ENCODE data around the gene ENOX1.
"Not testable (repeated sequence)": the region's sequence is repeated elsewhere in the genome, so short reads cannot be mapped to it uniquely, and the experiment has no call there.

Gene ENOX1

DNA sequence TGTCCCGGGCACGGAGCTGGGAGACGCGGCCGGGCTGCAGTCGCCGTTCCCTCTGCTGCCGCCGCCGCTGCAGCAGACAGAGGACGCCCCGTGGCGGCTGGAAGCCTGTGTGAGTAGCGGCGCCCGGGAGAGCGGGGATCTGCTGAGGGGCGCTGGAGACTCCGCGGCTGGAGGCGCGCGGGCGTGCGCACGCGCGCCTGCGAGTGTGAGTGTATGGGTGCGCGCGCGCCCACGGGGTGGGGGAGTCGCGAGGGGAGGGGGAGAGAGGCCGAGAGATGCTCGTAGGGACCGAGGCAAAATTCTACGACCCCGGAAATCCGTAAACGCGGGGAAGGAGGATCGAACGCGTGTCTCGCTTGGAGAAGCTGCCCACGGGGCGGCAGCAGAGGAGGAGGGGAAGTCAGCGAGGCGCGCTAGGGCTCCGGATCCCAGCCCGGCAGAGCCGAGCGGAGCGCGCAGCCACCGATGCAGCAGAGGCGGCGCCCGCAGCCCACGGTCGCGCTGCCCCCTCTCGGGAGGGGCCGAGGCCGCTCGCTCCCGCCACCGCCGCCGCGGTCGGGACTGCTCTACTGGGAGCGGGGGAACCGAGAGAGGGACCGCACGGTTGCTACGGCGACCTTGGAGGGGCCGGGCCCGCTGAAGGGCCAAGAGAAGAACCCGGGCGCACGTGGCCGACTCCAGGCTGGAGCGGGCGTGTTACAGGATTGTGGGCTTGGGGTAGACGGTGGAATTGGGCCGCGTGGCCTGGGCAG, at the start of gene ENOX1:
Gene ENOX1 (minus strand): TSS at position 207 of the 752 bp plus-strand sequence.
- DNase-seq: peak; percentile 83

GRCh38 chr13:43835701-43836100, 48.9 kb upstream of the ENOX1 start:
- DNase-seq: no peak

GRCh38 chr13:43831088-43831487, 44.3 kb upstream of the ENOX1 start:
- peak; percentile 28 for DNase-seq

DNA sequence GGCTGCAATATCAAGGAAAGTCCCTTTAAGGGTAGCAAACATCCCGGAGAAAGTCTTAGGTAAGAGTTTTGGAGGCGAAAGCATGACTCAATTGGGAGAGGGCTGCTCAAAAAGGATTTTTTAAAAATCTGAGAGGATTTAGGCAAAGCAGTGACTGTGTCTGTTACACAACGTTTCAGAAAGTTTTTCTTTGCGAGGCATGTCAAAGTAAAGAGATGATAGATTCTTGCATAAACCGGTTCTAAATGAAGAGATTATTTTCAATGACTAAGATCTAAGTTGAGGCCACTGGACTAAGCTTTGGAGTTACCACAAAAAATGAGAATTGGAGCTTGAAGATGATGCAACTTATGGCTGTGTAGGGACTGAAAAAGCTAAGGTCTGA, 43.7 kb upstream of the ENOX1 start:
- peak; percentile 82 for DNase-seq

DNA sequence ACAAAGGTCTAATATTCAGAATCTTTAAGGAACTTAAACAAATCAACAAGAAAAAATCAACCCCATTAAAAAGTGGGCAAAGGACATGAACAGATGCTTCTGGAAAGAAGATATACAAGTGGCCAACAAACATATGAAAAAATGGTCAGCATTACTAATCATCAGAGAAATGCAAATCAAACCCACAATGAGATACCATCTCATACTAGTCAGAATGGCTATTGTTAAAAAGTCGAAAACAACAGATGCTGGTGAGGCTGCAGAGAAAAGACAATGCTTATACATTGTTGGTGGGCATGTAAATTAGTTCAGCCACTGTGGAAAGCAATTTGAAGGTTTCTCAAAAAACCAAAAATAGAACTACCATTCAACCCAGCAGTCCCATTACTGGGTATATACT, 37.9 kb upstream of the ENOX1 start:
- not testable (repeated sequence) for DNase-seq

GRCh38 chr13:43822969-43823368, 36.2 kb upstream of the ENOX1 start:
- DNase-seq: no peak

DNA sequence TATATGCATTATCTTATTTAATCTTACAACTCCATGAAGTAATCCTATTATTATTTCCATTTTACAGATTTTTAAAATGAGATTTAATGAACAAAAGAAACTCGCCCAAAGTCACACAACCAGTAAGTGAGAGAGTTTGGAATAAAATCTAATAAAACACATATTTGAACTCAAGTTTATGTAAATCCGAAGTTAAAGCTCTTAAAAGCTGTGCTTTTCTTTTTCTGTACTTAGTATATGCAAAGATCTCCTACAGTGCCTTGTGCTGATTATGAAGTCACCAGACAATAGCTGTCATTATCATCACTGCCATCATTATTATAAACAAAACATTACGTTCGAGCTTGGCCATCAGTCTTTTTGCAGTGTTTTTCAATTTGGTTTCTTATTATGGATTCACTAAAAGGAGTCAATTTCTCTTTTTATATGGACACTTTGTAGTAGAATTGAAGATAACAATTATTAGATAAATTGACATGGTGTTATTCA, 29.7 kb upstream of the ENOX1 start:
- no peak for DNase-seq

DNA sequence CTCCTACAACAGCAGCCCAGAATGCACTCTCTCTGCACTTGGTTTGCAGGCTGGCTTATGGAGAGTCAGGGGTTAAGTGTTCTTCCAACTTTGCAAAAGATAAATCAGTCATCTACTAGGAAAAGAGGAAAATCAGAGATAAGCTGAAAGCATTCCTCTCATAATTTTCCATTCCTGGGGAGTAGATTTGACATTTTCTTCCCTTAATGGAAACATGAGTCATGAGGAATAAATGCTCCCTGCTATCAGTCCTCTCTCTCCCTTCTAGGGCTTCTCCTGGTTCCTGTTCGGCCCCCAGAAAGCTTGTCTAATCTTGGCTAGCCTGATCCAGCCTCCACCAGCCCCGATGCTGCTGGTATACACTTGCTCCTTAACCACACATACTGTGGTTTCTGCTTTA, 28.4 kb upstream of the ENOX1 start:
- peak; percentile 60 for DNase-seq

- no peak for DNase-seq
Observed at GRCh38 chr13:43808676-43809075, 21.9 kb upstream of the ENOX1 start.

DNA sequence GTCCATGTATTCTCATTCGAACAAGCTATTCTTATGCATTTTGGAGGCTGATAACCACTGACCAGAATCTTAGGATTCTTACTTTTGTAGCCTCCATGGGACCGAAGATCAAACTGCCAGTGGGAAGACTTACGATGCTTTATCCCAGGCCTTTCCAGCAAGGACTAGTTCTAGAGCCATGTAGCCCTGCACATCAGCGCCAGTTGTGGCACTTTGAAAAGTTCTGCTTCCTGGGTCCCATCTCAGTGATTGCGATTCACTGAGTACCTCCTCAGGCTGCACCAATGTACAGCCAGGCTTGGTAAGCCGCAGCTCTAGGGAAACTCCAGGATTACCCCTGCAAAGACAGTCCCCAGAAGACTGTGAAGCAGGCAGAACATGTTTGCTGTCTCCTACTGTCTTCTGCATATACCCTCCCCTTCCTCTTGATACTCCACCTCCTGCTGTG, 18.9 kb upstream of the ENOX1 start:
- DNase-seq: no peak

- peak; percentile 82 for DNase-seq
Observed at GRCh38 chr13:43805071-43805468, 18.3 kb upstream of the ENOX1 start.

DNA sequence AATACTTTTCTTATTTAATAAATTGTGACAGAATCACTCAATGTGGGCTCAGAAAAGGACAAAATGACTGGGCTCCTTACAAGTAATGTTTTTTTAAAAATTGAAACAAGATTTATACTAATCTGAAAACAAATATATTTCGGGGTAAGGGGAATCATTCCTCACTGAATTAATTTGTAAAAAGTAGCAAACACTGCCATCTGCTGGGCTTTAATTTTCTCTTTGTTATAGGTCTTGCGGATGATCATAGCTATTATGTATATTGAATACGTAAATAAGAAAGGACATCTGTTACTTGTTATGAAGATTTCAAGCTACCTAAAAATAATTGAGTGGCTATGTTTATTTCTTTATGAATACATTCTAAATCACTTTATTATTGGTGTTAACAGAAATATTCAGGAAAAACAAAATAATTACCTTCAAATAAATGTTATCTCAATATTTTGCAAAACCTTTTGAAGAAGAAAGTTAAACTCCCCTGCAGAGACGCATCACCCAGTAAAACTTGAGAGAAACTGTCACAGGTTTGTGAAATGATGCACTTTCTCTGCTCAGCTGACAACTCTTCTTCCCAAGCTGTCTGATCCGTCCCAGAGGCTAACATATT, 17.8 kb upstream of the ENOX1 start:
- peak; percentile 12 for DNase-seq

DNA sequence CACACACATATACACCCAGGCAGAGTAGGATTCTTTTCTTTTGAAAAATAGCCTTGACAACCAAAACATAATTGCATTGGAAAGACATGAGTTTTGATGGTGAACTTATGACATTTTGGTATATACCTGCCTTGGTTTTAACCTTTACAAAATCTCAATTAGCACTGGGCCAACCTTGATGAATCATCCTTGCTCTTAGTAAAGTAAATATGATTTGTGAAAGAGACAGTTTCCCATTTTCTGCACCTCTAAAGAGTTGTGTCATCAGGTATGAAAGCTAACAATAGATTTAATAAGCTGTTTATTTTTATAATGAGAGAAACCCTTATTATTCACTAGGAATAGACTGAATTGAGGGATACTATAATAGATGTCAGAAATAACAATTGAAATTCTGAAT, 15.7 kb upstream of the ENOX1 start:
- DNase-seq: no peak

GRCh38 chr13:43800828-43801227, 14.1 kb upstream of the ENOX1 start:
- no peak for DNase-seq

DNA sequence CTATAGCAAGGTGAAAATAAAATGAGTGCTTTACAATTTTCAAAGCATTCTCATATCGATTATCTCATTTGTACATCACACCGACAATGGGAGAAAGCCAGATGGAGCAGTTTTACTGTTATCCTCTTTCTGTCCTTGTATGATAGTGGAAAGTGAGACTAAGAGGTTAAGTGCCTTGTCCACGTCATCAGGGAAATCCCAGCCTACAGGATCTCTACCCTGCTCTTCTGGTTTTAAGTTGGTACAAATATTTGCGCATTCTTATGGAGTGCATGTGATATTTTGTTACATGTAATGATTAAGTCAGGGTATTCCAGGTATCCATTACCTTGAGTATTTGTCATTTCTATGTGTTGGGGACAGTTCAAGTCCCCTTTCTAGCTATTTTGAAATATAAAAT, 12.4 kb upstream of the ENOX1 start:
- DNase-seq: no peak

- no peak for DNase-seq
Observed at GRCh38 chr13:43797869-43798268, 11.1 kb upstream of the ENOX1 start.

DNA sequence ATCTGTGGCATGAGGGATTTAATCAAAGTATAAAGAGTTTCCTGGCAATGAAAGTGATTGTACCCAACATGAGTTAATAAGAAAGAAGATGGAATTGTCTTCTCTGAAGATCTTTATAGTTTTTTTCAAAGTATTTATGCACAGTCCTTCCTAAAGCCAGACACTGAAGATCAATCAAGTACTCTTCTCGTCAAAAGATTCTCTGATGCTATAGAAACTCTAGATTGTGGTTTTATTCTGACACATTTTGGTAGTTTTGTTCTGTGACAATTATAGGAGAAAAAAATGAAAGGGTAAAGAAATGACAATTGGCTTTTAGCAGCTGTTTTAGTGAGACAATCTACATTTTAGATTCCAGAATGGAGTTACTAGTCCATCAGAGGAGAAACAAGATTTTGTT, 10.4 kb upstream of the ENOX1 start:
- DNase-seq: no peak

DNA sequence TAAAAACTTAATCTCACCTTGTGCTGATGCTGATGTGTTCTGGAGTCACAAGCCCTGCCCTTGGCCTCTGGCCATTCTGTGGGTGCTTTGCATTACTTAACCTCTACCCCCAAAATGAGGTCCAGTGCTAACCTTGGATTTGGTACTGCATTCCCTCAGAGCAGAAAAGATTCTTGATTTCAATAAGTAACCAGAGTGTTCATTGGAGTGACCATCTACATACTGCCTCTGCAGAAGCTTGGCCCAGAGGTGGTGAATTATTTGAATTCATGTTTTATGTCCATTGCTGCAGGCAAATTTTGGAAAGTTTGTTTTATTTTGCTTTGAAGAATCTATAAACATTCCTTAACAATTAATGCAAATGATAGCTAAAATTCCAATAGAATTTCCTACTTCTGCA, 7.6 kb upstream of the ENOX1 start:
- no peak for DNase-seq

GRCh38 chr13:43792076-43792881, 5.5 kb upstream of the ENOX1 start:
- no peak for DNase-seq

- no peak for DNase-seq
Observed at GRCh38 chr13:43787997-43788396, 1.2 kb upstream of the ENOX1 start.

DNA sequence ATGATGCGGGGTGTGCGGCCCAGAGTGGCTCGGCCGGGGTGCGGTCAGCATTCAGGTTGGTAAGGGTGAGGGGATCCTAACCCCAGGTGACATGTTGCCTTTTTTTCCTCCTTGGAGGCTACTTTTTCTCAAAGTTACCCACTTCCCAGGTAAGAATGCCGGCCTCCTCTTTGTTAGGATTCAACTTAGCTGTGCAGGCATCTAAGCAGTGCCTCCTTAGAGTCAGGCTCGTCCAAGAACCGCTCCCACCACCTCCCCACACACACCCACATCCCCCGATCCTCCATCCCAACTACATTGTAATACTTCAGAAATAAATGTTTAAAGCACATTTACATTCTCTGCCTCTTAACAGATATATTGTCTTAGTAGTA, 733 bp upstream of the ENOX1 start:
- no peak for DNase-seq

- DNase-seq: no peak
Observed at GRCh38 chr13:43786472-43786765, 353 bp downstream of the ENOX1 start.

GRCh38 chr13:43785650-43786471, 911 bp downstream of the ENOX1 start:
- DNase-seq: peak; percentile 72

Measured in amniotic stem cell (primary cell).